ENCODE data around the gene LYST. TPM values are rescaled to one million over a fixed set of nuclear protein-coding genes. Genes with fewer than 3 reads are reported as not detected.
"Not testable (repeated sequence)": the region's sequence is repeated elsewhere in the genome, so short reads cannot be mapped to it uniquely, and the experiment has no call there.

The LYST gene
- polyA plus RNA-seq, 3 donors = 46.3 to 128 (median 67.9) TPM

- Mint-ChIP-seq H3K27ac (peak overlapping the region; percentile 79 to 94 (median 89)), H3K4me3 (peak overlapping the region in 1 of 2 donors; percentile 55), H3K4me1 (peaks cover 92% of the 10 kb centered on the region), H3K9me3 (peaks cover 0 to 10% (median 0%) of the 10 kb centered on the region in 7 donors), H3K27me3 (ENCODE audit: low read depth in 3 of 3) (no peaks in the 10 kb centered on the region), H3K36me3 (peaks cover 9 to 13% of the 10 kb centered on the region in 2 donors)
- DNase-seq = peak in 2 of 3 donors; percentile 37 to 56
- Histone ChIP-seq H3K27ac (ENCODE audit: low read depth in 1 of 2, low read length in 2 of 2) (peak overlapping the region; percentile 7 to 78), H3K27me3 (ENCODE audit: control insufficient read depth in 2 of 2, insufficient read depth in 2 of 2, low read length in 2 of 2) (no peaks in the 10 kb centered on the region), H3K36me3 (replicated peaks in 1 of 2; ENCODE audit: control insufficient read depth in 1 of 2, insufficient read depth in 2 of 2, low read length in 2 of 2) (no peaks in the 10 kb centered on the region), H4K20me1 (ENCODE audit: insufficient read depth, low read length) (peaks cover 96% of the 10 kb centered on the region), H3K4me1 (ENCODE audit: control insufficient read depth in 1 of 2, insufficient read depth in 2 of 2, low read length in 2 of 2) (peaks cover 62 to 98% of the 10 kb centered on the region in 2 donors), H3K4me3 (replicated peaks in 1 of 3; ENCODE audit: low read depth in 2 of 3, low read length in 3 of 3) (peak overlapping the region in 1 of 3 experiments; percentile 26), H3K9me3 (replicated peaks in 1 of 2; ENCODE audit: control insufficient read depth in 1 of 2, insufficient read depth in 1 of 2, low read length in 2 of 2) (no peaks in the 10 kb centered on the region), H3K79me2 (ENCODE audit: insufficient read depth, low read length) (peaks cover 100% of the 10 kb centered on the region), H3K9ac (ENCODE audit: insufficient read depth, low read length, poor library complexity, severe bottlenecking) (no peak overlapping the region), H3K4me2 (replicated peaks; ENCODE audit: extremely low read depth, low read length, poor library complexity, severe bottlenecking) (peak overlapping the region; percentile 39), H2AFZ (ENCODE audit: insufficient read depth, low read depth, low read length, poor library complexity, severe bottlenecking) (no peak overlapping the region)
- intact Hi-C loops (cut with micrococcal nuclease) = no loop called here
- no peak for TF ChIP-seq CTCF (IDR thresholded peaks at IDR 0.05)
- no CpG with 5 or more reads among the region's 3 CpGs for WGBS (ENCODE audit: insufficient coverage)
Measured at GRCh38 chr1:235851939-235852338, 14.8 kb downstream of the LYST start.

GRCh38 chr1:235848251-235848650 is 18.5 kb downstream of the LYST start:
- H3K4me3 Mint-ChIP-seq; H3K4me3 ChIP-seq (replicated peaks in 1 of 3; ENCODE audit: low read depth in 2 of 3, low read length in 3 of 3); H2AFZ ChIP-seq (ENCODE audit: insufficient read depth, low read depth, low read length, poor library complexity, severe bottlenecking); H3K4me2 ChIP-seq (replicated peaks; ENCODE audit: extremely low read depth, low read length, poor library complexity, severe bottlenecking); DNase-seq; H3K36me3 ChIP-seq (replicated peaks in 1 of 2; ENCODE audit: control insufficient read depth in 1 of 2, insufficient read depth in 2 of 2, low read length in 2 of 2); H3K9me3 ChIP-seq (replicated peaks in 1 of 2; ENCODE audit: control insufficient read depth in 1 of 2, insufficient read depth in 1 of 2, low read length in 2 of 2); H3K27me3 Mint-ChIP-seq (ENCODE audit: low read depth in 3 of 3); H3K27me3 ChIP-seq (ENCODE audit: control insufficient read depth in 2 of 2, insufficient read depth in 2 of 2, low read length in 2 of 2); intact Hi-C loops (cut with micrococcal nuclease); H3K9ac ChIP-seq (ENCODE audit: insufficient read depth, low read length, poor library complexity, severe bottlenecking): not testable (repeated sequence)
- H4K20me1 ChIP-seq (ENCODE audit: insufficient read depth, low read length) = peaks cover 94% of the 10 kb centered on the region
- Mint-ChIP-seq H3K36me3 (peaks cover 15 to 22% of the 10 kb centered on the region in 2 donors), H3K9me3 (peaks cover 0 to 10% (median 0%) of the 10 kb centered on the region in 7 donors), H3K4me1 (peaks cover 90% of the 10 kb centered on the region), H3K27ac (peak overlapping the region in 5 of 7 donors; percentile 10 to 84 (median 70))
- peaks cover 61 to 96% of the 10 kb centered on the region in 2 donors for H3K4me1 ChIP-seq (ENCODE audit: control insufficient read depth in 1 of 2, insufficient read depth in 2 of 2, low read length in 2 of 2)
- peaks cover 100% of the 10 kb centered on the region for H3K79me2 ChIP-seq (ENCODE audit: insufficient read depth, low read length)
- WGBS (ENCODE audit: insufficient coverage) = no CpG with 5 or more reads among the region's 3 CpGs
- H3K27ac ChIP-seq (ENCODE audit: low read depth in 1 of 2, low read length in 2 of 2) = peak overlapping the region in 1 of 2 donors; percentile 45

All from CD14-positive monocyte (primary cell).